ENCODE results near the gene TTC24. TPM values are rescaled to one million over a fixed set of nuclear protein-coding genes. Genes with fewer than 3 reads are reported as not detected.

Gene TTC24
- total RNA-seq, 1 experiment from 2014 or later: not detected

DNA sequence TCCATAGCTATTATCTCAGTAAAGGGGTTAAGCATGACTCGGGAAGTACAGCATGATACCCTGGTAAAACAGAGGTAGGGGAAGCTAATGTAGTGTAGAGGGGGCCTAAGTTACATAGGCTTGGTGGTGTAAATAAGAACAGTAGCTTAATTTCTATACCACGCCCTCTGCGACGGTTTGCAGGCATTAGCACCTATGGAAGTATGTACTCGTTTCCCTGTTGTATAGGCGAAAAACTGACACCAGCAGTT, 11.6 kb downstream of the TTC24 start:
- no TSS peak for BruUV-seq (replicated peaks)
- H3K4me1 Mint-ChIP-seq (ENCODE audit: low read depth, unreplicated experiment): peaks cover 6% of the 10 kb centered on the region
- peaks cover 30% of the 10 kb centered on the region for H3K36me3 Mint-ChIP-seq (ENCODE audit: insufficient read depth, unreplicated experiment)
- H3K27ac Mint-ChIP-seq (ENCODE audit: unreplicated experiment): peak overlapping the region; percentile 60
- H3K4me3 Mint-ChIP-seq (ENCODE audit: low read depth, unreplicated experiment): peak overlapping the region; percentile 76
- CTCF ChIA-PET: interaction anchor here (0.6 to 1.9 kb wide), 6 partner anchors 9 to 205 kb away, joined by 3 to 10 read pairs (median 4); partner anchors contain the start of genes GPATCH4 and NES
- H3K27me3 Mint-ChIP-seq (ENCODE audit: unreplicated experiment): no peaks in the 10 kb centered on the region
- intact Hi-C loops (cut with micrococcal nuclease; ENCODE audit: unreplicated experiment): no loop called here
- no peaks in the 10 kb centered on the region for H3K9me3 Mint-ChIP-seq (ENCODE audit: low read depth, unreplicated experiment)
- DNase-seq: no peak
- TF ChIP-seq, protein P1, sequence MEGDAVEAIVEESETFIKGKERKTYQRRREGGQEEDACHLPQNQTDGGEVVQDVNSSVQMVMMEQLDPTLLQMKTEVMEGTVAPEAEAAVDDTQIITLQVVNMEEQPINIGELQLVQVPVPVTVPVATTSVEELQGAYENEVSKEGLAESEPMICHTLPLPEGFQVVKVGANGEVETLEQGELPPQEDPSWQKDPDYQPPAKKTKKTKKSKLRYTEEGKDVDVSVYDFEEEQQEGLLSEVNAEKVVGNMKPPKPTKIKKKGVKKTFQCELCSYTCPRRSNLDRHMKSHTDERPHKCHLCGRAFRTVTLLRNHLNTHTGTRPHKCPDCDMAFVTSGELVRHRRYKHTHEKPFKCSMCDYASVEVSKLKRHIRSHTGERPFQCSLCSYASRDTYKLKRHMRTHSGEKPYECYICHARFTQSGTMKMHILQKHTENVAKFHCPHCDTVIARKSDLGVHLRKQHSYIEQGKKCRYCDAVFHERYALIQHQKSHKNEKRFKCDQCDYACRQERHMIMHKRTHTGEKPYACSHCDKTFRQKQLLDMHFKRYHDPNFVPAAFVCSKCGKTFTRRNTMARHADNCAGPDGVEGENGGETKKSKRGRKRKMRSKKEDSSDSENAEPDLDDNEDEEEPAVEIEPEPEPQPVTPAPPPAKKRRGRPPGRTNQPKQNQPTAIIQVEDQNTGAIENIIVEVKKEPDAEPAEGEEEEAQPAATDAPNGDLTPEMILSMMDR (IDR thresholded peaks at IDR 0.05; ENCODE audit: unreplicated experiment): no peak

DNA sequence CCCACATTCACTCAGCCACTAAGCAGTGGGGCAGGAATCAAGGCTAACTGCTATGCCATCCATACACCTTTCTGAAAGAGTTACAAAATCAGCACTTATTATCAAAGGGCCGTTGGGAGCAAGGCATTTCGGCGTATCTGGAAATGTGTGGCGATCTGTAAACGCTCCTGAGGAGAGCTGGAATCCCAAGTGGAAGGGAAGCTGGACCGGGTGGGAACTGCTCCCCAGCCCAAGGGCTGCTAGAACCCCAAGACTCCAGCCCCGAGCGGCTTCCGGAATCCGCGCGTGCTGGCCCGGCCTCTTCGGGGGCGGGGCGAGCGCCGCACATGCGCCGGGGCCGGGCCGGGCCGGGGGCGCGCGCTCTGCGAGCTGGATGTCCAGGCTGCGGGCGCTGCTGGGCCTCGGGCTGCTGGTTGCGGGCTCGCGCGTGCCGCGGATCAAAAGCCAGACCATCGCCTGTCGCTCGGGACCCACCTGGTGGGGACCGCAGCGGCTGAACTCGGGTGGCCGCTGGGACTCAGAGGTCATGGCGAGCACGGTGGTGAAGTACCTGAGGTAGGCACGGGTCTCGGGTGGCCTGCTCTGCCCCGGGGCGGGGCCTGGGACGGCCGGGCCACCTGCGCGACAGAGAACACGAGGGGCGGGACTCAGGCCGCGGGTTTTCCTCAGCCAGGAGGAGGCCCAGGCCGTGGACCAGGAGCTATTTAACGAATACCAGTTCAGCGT, 12.1 kb downstream of the TTC24 start, which contains the start of gene NAXE:
Gene NAXE, plus strand, starts transcription at position 345 of the 726 bp plus-strand sequence. Its CDS starts 29 bp downstream, at position 374.
- no TSS peak for BruUV-seq (replicated peaks)
- H3K4me1 Mint-ChIP-seq (ENCODE audit: low read depth, unreplicated experiment): peaks cover 6% of the 10 kb centered on the region
- peak within 1 kb of the TSS; percentile 76 for H3K4me3 Mint-ChIP-seq (ENCODE audit: low read depth, unreplicated experiment)
- no peaks in the 10 kb centered on the region for H3K27me3 Mint-ChIP-seq (ENCODE audit: unreplicated experiment)
- H3K36me3 Mint-ChIP-seq (ENCODE audit: insufficient read depth, unreplicated experiment): peaks cover 34% of the 10 kb centered on the region
- H3K27ac Mint-ChIP-seq (ENCODE audit: unreplicated experiment): peak within 1 kb of the TSS; percentile 60
- TF ChIP-seq, protein P1 (IDR thresholded peaks at IDR 0.05; ENCODE audit: unreplicated experiment): no peak
- peak; percentile 82 for DNase-seq
- intact Hi-C loops (cut with micrococcal nuclease; ENCODE audit: unreplicated experiment): no loop called here
- H3K9me3 Mint-ChIP-seq (ENCODE audit: low read depth, unreplicated experiment): no peaks in the 10 kb centered on the region
- CTCF ChIA-PET: interaction anchor here (0.7 to 2.2 kb wide), 8 partner anchors 8 to 206 kb away, joined by 3 to 10 read pairs (median 5); partner anchors contain the start of gene GPATCH4

DNA sequence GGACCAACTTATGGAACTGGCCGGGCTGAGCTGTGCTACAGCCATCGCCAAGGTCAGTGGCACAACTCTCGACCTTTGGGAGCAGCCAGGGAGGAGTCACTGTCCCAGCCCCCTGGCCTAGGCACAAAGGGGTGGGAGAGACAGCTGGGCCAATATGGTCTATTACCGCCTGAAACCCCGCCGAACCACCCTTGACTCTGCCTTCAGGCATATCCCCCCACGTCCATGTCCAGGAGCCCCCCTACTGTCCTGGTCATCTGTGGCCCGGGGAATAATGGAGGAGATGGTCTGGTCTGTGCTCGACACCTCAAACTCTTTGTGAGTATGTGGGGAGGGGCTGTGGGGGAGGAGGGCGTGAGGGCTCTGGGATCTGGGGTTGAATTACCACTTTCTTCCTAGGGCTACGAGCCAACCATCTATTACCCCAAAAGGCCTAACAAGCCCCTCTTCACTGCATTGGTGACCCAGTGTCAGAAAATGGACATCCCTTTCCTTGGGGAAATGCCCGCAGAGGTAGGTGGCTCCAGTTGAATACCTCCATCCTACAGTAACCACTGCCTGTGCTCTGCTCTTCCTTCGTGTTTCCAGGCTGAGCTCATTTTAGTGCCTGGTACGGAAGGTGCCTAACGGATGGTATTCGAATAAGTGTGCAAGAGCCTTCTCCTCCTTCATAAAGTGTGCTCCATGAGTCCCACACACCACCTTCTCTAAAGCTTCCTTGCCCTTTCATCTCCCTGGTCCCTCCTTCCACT, 12.8 kb downstream of the TTC24 start:
- CTCF ChIA-PET: interaction anchor here (0.5 to 2.2 kb wide), 7 partner anchors 7 to 206 kb away, joined by 3 to 10 read pairs (median 5); partner anchors contain the start of gene GPATCH4
- TF ChIP-seq, protein P1 (IDR thresholded peaks at IDR 0.05; ENCODE audit: unreplicated experiment): no peak
- peak overlapping the region; percentile 76 for H3K4me3 Mint-ChIP-seq (ENCODE audit: low read depth, unreplicated experiment)
- DNase-seq: no peak
- BruUV-seq (replicated peaks): no TSS peak
- no peaks in the 10 kb centered on the region for H3K27me3 Mint-ChIP-seq (ENCODE audit: unreplicated experiment)
- H3K27ac Mint-ChIP-seq (ENCODE audit: unreplicated experiment): peak overlapping the region; percentile 59
- H3K9me3 Mint-ChIP-seq (ENCODE audit: low read depth, unreplicated experiment): no peaks in the 10 kb centered on the region
- peaks cover 6% of the 10 kb centered on the region for H3K4me1 Mint-ChIP-seq (ENCODE audit: low read depth, unreplicated experiment)
- intact Hi-C loops (cut with micrococcal nuclease; ENCODE audit: unreplicated experiment): no loop called here
- H3K36me3 Mint-ChIP-seq (ENCODE audit: insufficient read depth, unreplicated experiment): peaks cover 40% of the 10 kb centered on the region

DNA sequence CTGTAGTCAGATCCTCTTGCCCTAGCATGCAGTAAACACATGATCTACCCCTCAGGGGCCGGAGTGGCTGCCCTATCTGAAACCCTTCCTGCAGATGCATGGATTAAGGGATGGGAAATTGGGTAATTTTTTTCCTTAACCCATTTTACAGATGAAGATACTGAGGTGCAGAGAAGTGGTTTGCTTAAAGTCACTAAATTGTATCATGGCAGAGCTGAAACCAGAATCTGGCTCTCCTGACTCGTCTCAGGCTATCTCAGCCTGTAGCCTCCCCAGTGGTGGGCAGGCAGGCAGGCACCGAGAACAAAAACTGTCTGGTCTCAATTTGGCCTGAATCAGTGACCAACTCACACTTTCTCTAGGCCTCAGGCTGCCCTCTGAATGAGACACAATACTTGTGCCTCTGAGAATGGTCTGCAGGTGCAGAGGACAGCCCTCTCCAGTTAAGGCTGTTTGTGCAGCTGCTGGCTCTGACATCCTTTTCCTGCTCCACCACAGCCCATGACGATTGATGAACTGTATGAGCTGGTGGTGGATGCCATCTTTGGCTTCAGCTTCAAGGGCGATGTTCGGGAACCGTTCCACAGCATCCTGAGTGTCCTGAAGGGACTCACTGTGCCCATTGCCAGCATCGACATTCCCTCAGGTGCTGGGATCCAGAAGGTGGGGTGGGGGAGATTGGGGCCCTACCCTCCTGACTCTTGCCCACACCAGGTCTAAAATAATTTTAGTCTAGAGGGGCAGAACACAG, 13.6 kb downstream of the TTC24 start:
- Mint-ChIP-seq H3K9me3 (ENCODE audit: low read depth, unreplicated experiment) (no peaks in the 10 kb centered on the region), H3K27me3 (ENCODE audit: unreplicated experiment) (no peaks in the 10 kb centered on the region), H3K4me1 (ENCODE audit: low read depth, unreplicated experiment) (peaks cover 6% of the 10 kb centered on the region), H3K27ac (ENCODE audit: unreplicated experiment) (peak overlapping the region; percentile 59), H3K4me3 (ENCODE audit: low read depth, unreplicated experiment) (peak overlapping the region; percentile 76), H3K36me3 (ENCODE audit: insufficient read depth, unreplicated experiment) (peaks cover 40% of the 10 kb centered on the region)
- CTCF ChIA-PET: interaction anchor here (1.2 to 2.2 kb wide), 2 partner anchors 15 to 207 kb away, joined by 5 read pairs; no protein-coding TSS in a partner anchor
- intact Hi-C loops (cut with micrococcal nuclease; ENCODE audit: unreplicated experiment): no loop called here
- TF ChIP-seq, protein P1 (IDR thresholded peaks at IDR 0.05; ENCODE audit: unreplicated experiment): no peak
- no peak for DNase-seq
- BruUV-seq (replicated peaks): TSS peak; percentile 44

All from Calu3 (cell line).